Panc1 (cell line): Measurements from ENCODE around the gene PLEKHG1. TPM values are rescaled to one million over a fixed set of nuclear protein-coding genes. Genes with fewer than 3 reads are reported as not detected.

Experiments used
- ATAC-seq: fragments of 200-7000 bp; cut with Tn5 transposase; 2 replicates; pipeline ENCODE4 v1.9.1; 2020; ENCODE audit warnings: mild to moderate bottlenecking, moderate library complexity
- BruUV-seq: library from RNA; stranded (reverse); fragments of 400-500 nt; replicated peaks from 2 replicates; lab custom pipeline; 2021; lab: Mats Ljungman, UMichigan
- CTCF ChIA-PET: fragments of 300-600 bp; sonication (Branson Sonifier 250); formaldehyde crosslinking; loops from one replicate; lab custom pipeline; 2022; ENCODE audit warnings: antibody characterized with exemption; lab: Charles Lee
- POLR2A ChIA-PET: fragments of 300-600 bp; sonication (Branson Sonifier 250); formaldehyde crosslinking; loops from one replicate; lab custom pipeline; 2022; ENCODE audit warnings: antibody characterized with exemption; lab: Charles Lee
- DNase-seq: peaks from one replicate; pipeline ENCODE4 v3.0.0-alpha.2; 2010; ENCODE audit warnings: low read depth, low spot score
- H3K27ac ChIP-seq: 2 replicates; pipeline ENCODE4 v1.5.1; 2011; ENCODE audit warnings: mild to moderate bottlenecking, low read length, inconsistent platforms
- H3K27me3 ChIP-seq: fragments of 200-500 bp; sonication (Bioruptor generic); 2 replicates; pipeline ENCODE4 v1.6.0; 2014; ENCODE audit warnings: low read length, inconsistent platforms; ENCODE audit not compliant: control insufficient read depth, insufficient read depth
- H3K36me3 ChIP-seq: fragments of 200-500 bp; sonication (Bioruptor generic); 2 replicates; pipeline ENCODE4 v1.5.1; 2014; ENCODE audit warnings: inconsistent platforms, mild to moderate bottlenecking, low read length, moderate library complexity; ENCODE audit not compliant: control insufficient read depth, insufficient read depth
- H3K4me1 ChIP-seq: 2 replicates; pipeline ENCODE4 v1.5.1; 2011; ENCODE audit warnings: inconsistent platforms, mild to moderate bottlenecking, low read length, moderate library complexity; ENCODE audit not compliant: control insufficient read depth, insufficient read depth
- H3K4me3 ChIP-seq, 2 experiments: 2 replicates each; pipeline ENCODE4 v1.5.1; 2011 to 2012; ENCODE audit warnings: low read depth in 2 of 2, low read length in 2 of 2, mild to moderate bottlenecking in 2 of 2, inconsistent platforms in 1 of 2, moderate library complexity in 1 of 2
- H3K9me3 ChIP-seq: fragments of 200-500 bp; sonication (Bioruptor generic); 2 replicates; pipeline ENCODE4 v1.5.1; 2014; ENCODE audit warnings: low read depth, mild to moderate bottlenecking, inconsistent platforms, low read length, moderate library complexity; ENCODE audit not compliant: control insufficient read depth, insufficient read depth
- CTCF ChIP-seq: fragments of 450-650 bp; IDR thresholded peaks from 2 replicates; pipeline ENCODE4 v1.5.1; 2017; ENCODE audit warnings: mild to moderate bottlenecking
- POLR2AphosphoS5 ChIP-seq: IDR thresholded peaks from 2 replicates; pipeline ENCODE4 v1.6.1; 2012; ENCODE audit warnings: mild to moderate bottlenecking, low read depth, low read length, moderate library complexity
- REST ChIP-seq, 2 experiments: IDR thresholded peaks; 2 replicates each; pipeline ENCODE4 v1.6.1; 2011 to 2012; ENCODE audit warnings: low read depth in 2 of 2, control low read depth in 1 of 2, low read length in 1 of 2, mild to moderate bottlenecking in 1 of 2, moderate library complexity in 1 of 2; ENCODE audit not compliant: insufficient read depth in 1 of 2
- SIN3A ChIP-seq: IDR thresholded peaks from 2 replicates; pipeline ENCODE4 v1.6.1; 2012; ENCODE audit warnings: low read depth, mild to moderate bottlenecking, low read length, moderate library complexity, borderline replicate concordance; ENCODE audit not compliant: insufficient read depth
- TCF7L2 ChIP-seq: IDR thresholded peaks from 2 replicates; pipeline ENCODE4 v1.6.1; 2011; ENCODE audit warnings: mild to moderate bottlenecking, low read depth, low read length, inconsistent platforms
- in situ Hi-C: cut with HindIII; loops from 2 replicates; pipeline ENCODE4 v1.10.0; 2016; ENCODE audit warnings: low sequenced_read_pairs, low pct_unique_long_range_greater_than_20kb
- intact Hi-C: fragments of 100-400 bp; cut with micrococcal nuclease; formaldehyde crosslinking; loops from one replicate; pipeline ENCODE4 v1.10.0; 2022; ENCODE audit not compliant: unreplicated experiment
- total RNA-seq: library from RNA; stranded (reverse); gene quantifications from one replicate; pipeline ENCODE4 v1.2.1, GENCODE V29; 2021; ENCODE audit not compliant: unreplicated experiment

PLEKHG1 gene
- total RNA-seq, 1 experiment from 2014 or later = 4.0 TPM

- TF ChIP-seq TCF7L2 = no peak
- no peak for TF ChIP-seq SIN3A
- no peak for TF ChIP-seq REST (IDR thresholded peaks at IDR 0.05; ENCODE audit: insufficient read depth in 1 of 2, low read depth in 2 of 2, low read length in 1 of 2)
- TF ChIP-seq POLR2AphosphoS5 = no peak
- TF ChIP-seq CTCF = no peak
- in situ Hi-C loops (no loop called here), intact Hi-C loops (no loop called here)
- H3K4me1 ChIP-seq = no peaks in the 10 kb centered on the region
- ChIA-PET CTCF (no interaction called here), POLR2A (no interaction called here)
- peaks cover 11% of the 10 kb centered on the region; the same call in 1 of the 2 replicates for H3K27me3 ChIP-seq
- DNase-seq (no peak), ATAC-seq (no peak)
- H3K4me3 ChIP-seq = no peak overlapping the region
- H3K27ac ChIP-seq = no peak overlapping the region
- no peaks in the 10 kb centered on the region for H3K9me3 ChIP-seq
- BruUV-seq = no TSS peak
- H3K36me3 ChIP-seq = no peaks in the 10 kb centered on the region
These were observed 7.6 kb downstream of the PLEKHG1 start for GRCh38 chr6:150607329-150607650.

- in situ Hi-C loops (no loop called here), intact Hi-C loops (no loop called here)
- H3K27ac ChIP-seq = no peak overlapping the region
- TF ChIP-seq CTCF (no peak), TCF7L2 (no peak), POLR2AphosphoS5 (no peak), REST (IDR thresholded peaks at IDR 0.05; ENCODE audit: insufficient read depth in 1 of 2, low read depth in 2 of 2, low read length in 1 of 2) (no peak), SIN3A (no peak)
- H3K4me3 ChIP-seq = no peak overlapping the region
- no peaks in the 10 kb centered on the region for H3K4me1 ChIP-seq
- BruUV-seq = no TSS peak
- no peaks in the 10 kb centered on the region; the same call in 1 of the 2 replicates for H3K27me3 ChIP-seq
- no peaks in the 10 kb centered on the region for H3K36me3 ChIP-seq
- ChIA-PET CTCF (interaction anchor here (0.7 kb wide), 1 partner anchor 64 kb away, joined by 3 read pairs; no protein-coding TSS in a partner anchor), POLR2A (no interaction called here)
- no peak for DNase-seq
- no peaks in the 10 kb centered on the region for H3K9me3 ChIP-seq
- no peak for ATAC-seq
These were observed 10.9 kb downstream of the PLEKHG1 start for GRCh38 chr6:150610584-150610983.
